Measurements from ENCODE around the gene DOCK4. TPM values are rescaled to one million over a fixed set of nuclear protein-coding genes. Genes with fewer than 3 reads are reported as not detected.

Gene DOCK4
- total and polyA plus RNA-seq, 2 of the 8 experiments (the other 6 are each of a cell fraction or from before 2014, with no cell fraction given), result 5.1 to 23.6 TPM

DNA sequence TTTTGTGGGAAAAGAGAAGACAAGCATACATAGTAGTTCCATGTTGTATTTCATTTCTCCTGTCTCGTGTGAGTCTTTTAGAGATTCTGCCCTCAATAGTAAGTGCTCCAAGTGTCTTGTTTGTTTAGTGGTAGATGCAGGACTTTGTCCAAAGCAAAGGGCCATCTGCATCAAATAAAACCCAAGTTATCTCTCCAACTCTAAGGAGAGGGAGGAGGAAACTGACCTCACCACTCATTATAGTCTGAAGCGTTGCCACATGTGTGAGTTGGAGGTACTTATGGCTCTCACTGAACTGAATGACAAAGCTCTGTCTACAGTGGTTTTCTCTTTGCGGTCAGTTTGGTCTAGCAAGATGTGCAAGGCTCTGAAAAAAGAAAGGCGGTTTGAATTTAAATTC lies 272.6 kb downstream of the DOCK4 start:
- Histone ChIP-seq H3K79me1 (ENCODE audit: low read depth, low read length) (no peaks in the 10 kb centered on the region), H2AFZ (ENCODE audit: low read length) (no peak overlapping the region), H3K9me3 (ENCODE audit: insufficient read depth in 2 of 2, low read depth in 1 of 2, low read length in 1 of 2) (no peaks in the 10 kb centered on the region), H2BK20ac (ENCODE audit: low read length) (no peak overlapping the region), H3K4me2 (ENCODE audit: insufficient read depth in 1 of 2, low read depth in 2 of 2, low read length in 2 of 2) (no peak overlapping the region), H3K18ac (ENCODE audit: extremely low read depth, low read length) (no peak overlapping the region), H3K79me2 (ENCODE audit: control insufficient read depth in 1 of 2, insufficient read depth in 2 of 2, low read length in 2 of 2) (no peaks in the 10 kb centered on the region), H3K4ac (replicated peaks; ENCODE audit: insufficient read length, low read depth, low read length) (no peak overlapping the region), H4K91ac (replicated peaks; ENCODE audit: insufficient read length, low read length) (no peak overlapping the region), H3K4me3 (ENCODE audit: extremely low read depth in 1 of 4, insufficient read depth in 2 of 4, low read depth in 3 of 4, low read length in 4 of 4) (no peak overlapping the region), H3K4me1 (replicated peaks in 1 of 4; ENCODE audit: control insufficient read depth in 3 of 4, insufficient read depth in 4 of 4, low read length in 3 of 4) (peaks cover 0 to 9% (median 5%) of the 10 kb centered on the region in 4 experiments; a peak in 3 of 7 replicates), H2BK120ac (replicated peaks; ENCODE audit: low read depth, low read length) (no peak overlapping the region), H3K56ac (replicated peaks; ENCODE audit: insufficient read length, low read depth, low read length) (no peak overlapping the region), H2AK5ac (ENCODE audit: low read depth, low read length) (no peak overlapping the region), H3K23ac (ENCODE audit: insufficient read length) (no peak overlapping the region), H4K5ac (ENCODE audit: insufficient read length, low read depth, low read length) (no peak overlapping the region), H2BK5ac (ENCODE audit: low read depth, low read length) (no peak overlapping the region), H3K23me2 (ENCODE audit: low read depth, low read length) (peaks cover 2% of the 10 kb centered on the region; the same call in 1 of the 2 replicates), H2BK15ac (ENCODE audit: low read length) (no peak overlapping the region), H3K27ac (ENCODE audit: low read depth, low read length) (no peak overlapping the region), H3K27me3 (replicated peaks in 1 of 4; ENCODE audit: control insufficient read depth in 3 of 4, extremely low read depth in 1 of 4, insufficient read depth in 3 of 4, low read length in 3 of 4) (no peaks in the 10 kb centered on the region), H3K14ac (ENCODE audit: insufficient read length) (no peak overlapping the region), H3K9ac (replicated peaks in 1 of 4; ENCODE audit: extremely low read depth in 1 of 4, low read depth in 3 of 4, low read length in 3 of 4) (no peak overlapping the region), H4K20me1 (replicated peaks in 1 of 2; ENCODE audit: control insufficient read depth in 1 of 2, insufficient read depth in 2 of 2, low read length in 2 of 2) (no peaks in the 10 kb centered on the region), H4K8ac (ENCODE audit: extremely low read depth, insufficient read depth, low read length) (no peak overlapping the region), H3K36me3 (ENCODE audit: control insufficient read depth in 2 of 4, insufficient read depth in 4 of 4, low read length in 3 of 4) (no peaks in the 10 kb centered on the region), H2BK12ac (ENCODE audit: low read depth, low read length) (no peak overlapping the region)
- ChIA-PET POLR2A (ENCODE audit: partially characterized antibody) (no interaction called here), CTCF (ENCODE audit: partially characterized antibody) (interaction anchor here (0.6 kb wide), 1 partner anchor 176 kb away, joined by 3 read pairs; no protein-coding TSS in a partner anchor)
- DNase-seq (ENCODE audit: low read depth in 1 of 2, low spot score in 2 of 2), result no peak
- no peak for FAIRE-seq
- WGBS, 2 experiments (ENCODE audit: extremely low coverage in 1 of 2, insufficient coverage in 1 of 2, insufficient read length in 1 of 2, insufficient replicate concordance in 2 of 2, low coverage in 1 of 2, low lambda C conversion rate in 2 of 2, missing lambda C conversion rate in 1 of 2), result 92% methylated on average over 4 of the region's 4 CpGs; no CpG with 5 or more reads in 1 of the 2 experiments
- TF ChIP-seq, protein P1, sequence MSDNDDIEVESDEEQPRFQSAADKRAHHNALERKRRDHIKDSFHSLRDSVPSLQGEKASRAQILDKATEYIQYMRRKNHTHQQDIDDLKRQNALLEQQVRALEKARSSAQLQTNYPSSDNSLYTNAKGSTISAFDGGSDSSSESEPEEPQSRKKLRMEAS (IDR thresholded peaks at IDR 0.05), result no peak
- TF ChIP-seq, protein P2, sequence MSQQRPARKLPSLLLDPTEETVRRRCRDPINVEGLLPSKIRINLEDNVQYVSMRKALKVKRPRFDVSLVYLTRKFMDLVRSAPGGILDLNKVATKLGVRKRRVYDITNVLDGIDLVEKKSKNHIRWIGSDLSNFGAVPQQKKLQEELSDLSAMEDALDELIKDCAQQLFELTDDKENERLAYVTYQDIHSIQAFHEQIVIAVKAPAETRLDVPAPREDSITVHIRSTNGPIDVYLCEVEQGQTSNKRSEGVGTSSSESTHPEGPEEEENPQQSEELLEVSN (IDR thresholded peaks at IDR 0.05), result no peak
- TF ChIP-seq CTBP2 (IDR thresholded peaks at IDR 0.05; ENCODE audit: borderline replicate concordance, insufficient read depth, insufficient read length, low read length), result no peak
- no peak for TF ChIP-seq TEAD4 (IDR thresholded peaks at IDR 0.05; ENCODE audit: low read depth, low read length)
- TF ChIP-seq PHF8 (conservative IDR thresholded peaks at IDR 0.05; ENCODE audit: low read depth, low read length), result no peak
- TF ChIP-seq SP1 (IDR thresholded peaks at IDR 0.05; ENCODE audit: low read depth, low read length), result no peak
- no peak for TF ChIP-seq SIX5 (IDR thresholded peaks at IDR 0.05; ENCODE audit: low read depth, low read length)
- TF ChIP-seq GABPA (IDR thresholded peaks at IDR 0.05; ENCODE audit: borderline replicate concordance, insufficient read depth, low read length), result no peak
- no peak for TF ChIP-seq RNF2 (IDR thresholded peaks at IDR 0.05; ENCODE audit: borderline replicate concordance, low read depth, low read length, missing control alignments, poor library complexity, severe bottlenecking)
- no peak for TF ChIP-seq TBP (IDR thresholded peaks at IDR 0.05; ENCODE audit: low read depth, low read length)
- no peak for TF ChIP-seq NANOG (IDR thresholded peaks at IDR 0.05; ENCODE audit: insufficient read depth, low read depth, low read length, poor library complexity, severe bottlenecking)
- TF ChIP-seq, protein P3, sequence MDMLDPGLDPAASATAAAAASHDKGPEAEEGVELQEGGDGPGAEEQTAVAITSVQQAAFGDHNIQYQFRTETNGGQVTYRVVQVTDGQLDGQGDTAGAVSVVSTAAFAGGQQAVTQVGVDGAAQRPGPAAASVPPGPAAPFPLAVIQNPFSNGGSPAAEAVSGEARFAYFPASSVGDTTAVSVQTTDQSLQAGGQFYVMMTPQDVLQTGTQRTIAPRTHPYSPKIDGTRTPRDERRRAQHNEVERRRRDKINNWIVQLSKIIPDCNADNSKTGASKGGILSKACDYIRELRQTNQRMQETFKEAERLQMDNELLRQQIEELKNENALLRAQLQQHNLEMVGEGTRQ (IDR thresholded peaks at IDR 0.05; ENCODE audit: low read length), result no peak

Measured in H1 (cell line).